Erythroblast (primary cell): ENCODE results near the gene CDK5RAP2.

Experiments
- GATA1 ChIP-seq: IDR thresholded peaks from 2 replicates; pipeline ENCODE4 v1.6.1; 2011; ENCODE audit warnings: low read depth, mild to moderate bottlenecking, control low read depth, low read length, moderate library complexity
- POLR2A ChIP-seq: IDR thresholded peaks from 2 replicates; pipeline ENCODE4 v1.6.1; 2011; ENCODE audit warnings: mild to moderate bottlenecking, low read length

DNA sequence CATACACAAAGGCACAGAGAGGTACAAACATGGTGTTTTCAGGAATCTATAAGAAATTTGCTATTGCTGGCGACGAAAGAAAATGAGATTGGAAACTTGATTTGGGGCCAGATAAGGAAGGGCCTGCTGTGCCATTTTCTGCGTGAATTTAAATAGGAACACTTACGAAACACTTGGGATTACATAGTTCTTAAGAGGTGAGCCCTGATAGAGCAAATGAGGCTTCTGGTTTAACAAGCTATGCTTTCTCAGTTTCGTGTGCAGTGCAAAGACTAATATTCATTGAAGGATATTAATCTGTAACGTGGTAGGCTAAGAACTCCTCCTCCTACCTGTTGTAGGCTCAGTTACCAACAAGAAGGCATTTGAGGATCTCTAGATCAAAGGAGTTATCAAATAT is 93.1 kb downstream of the CDK5RAP2 start:
- TF ChIP-seq POLR2A (no peak), GATA1 (no peak)
